ENCODE measurements around the gene RTF1. TPM values are rescaled to one million over a fixed set of nuclear protein-coding genes. Genes with fewer than 3 reads are reported as not detected.
"Not testable (repeated sequence)": the region's sequence is repeated elsewhere in the genome, so short reads cannot be mapped to it uniquely, and the experiment has no call there.

RTF1 gene
- total RNA-seq, 2 experiments from 2014 or later, result 28.6 to 46.9 TPM

GRCh38 chr15:41424809-41425208, 7.9 kb downstream of the RTF1 start:
- ChIA-PET CTCF (ENCODE audit: unreplicated experiment) (no interaction called here), POLR2A (no interaction called here)
- Histone ChIP-seq H3K9me3 (ENCODE audit: low read length) (no peaks in the 10 kb centered on the region), H3K4me2 (ENCODE audit: low read length) (no peak overlapping the region), H3K27ac (ENCODE audit: low read depth, low read length, poor library complexity, severe bottlenecking) (peak overlapping the region; percentile 26), H3K79me2 (ENCODE audit: insufficient read depth, low read depth, low read length) (peaks cover 68% of the 10 kb centered on the region), H3K4me1 (ENCODE audit: insufficient read depth, low read length, poor library complexity, severe bottlenecking) (peaks cover 22% of the 10 kb centered on the region), H2AFZ (ENCODE audit: low read length) (no peak overlapping the region), H3K9me2 (ENCODE audit: insufficient read depth, low read length) (no peaks in the 10 kb centered on the region), H3K4me3 (ENCODE audit: low read depth, low read length, poor library complexity, severe bottlenecking) (no peak overlapping the region), H4K20me1 (ENCODE audit: insufficient read depth, low read length) (peaks cover 7% of the 10 kb centered on the region; the same call in 1 of the 2 replicates), H3K36me3 (ENCODE audit: insufficient read depth, low read length) (peaks cover 13% of the 10 kb centered on the region)
- BruUV-seq (replicated peaks), result no TSS peak
- TF ChIP-seq EZH2phosphoT487 (IDR thresholded peaks at IDR 0.05; ENCODE audit: borderline replicate concordance, low read depth, low read length) (no peak), CTCF (conservative IDR thresholded peaks at IDR 0.05; ENCODE audit: low read length) (no peak)
- DNase-seq (ENCODE audit: low spot score), result no peak
- intact Hi-C loops (cut with micrococcal nuclease; ENCODE audit: unreplicated experiment), result no loop called here

GRCh38 chr15:41425907-41426306, 9.0 kb downstream of the RTF1 start:
- H3K9me3 ChIP-seq (ENCODE audit: low read length); intact Hi-C loops (cut with micrococcal nuclease; ENCODE audit: unreplicated experiment): not testable (repeated sequence)
- CTCF ChIA-PET (ENCODE audit: unreplicated experiment), result interaction anchor here (0.7 kb wide), 1 partner anchor 9 kb away, joined by 3 read pairs; the partner anchor contains the start of gene RTF1

GRCh38 chr15:41429003-41429890, 12.4 kb downstream of the RTF1 start:
- Histone ChIP-seq H3K4me2 (ENCODE audit: low read length) (no peak overlapping the region; the same call in 1 of the 2 replicates), H3K9me2 (ENCODE audit: insufficient read depth, low read length) (no peaks in the 10 kb centered on the region), H3K36me3 (ENCODE audit: insufficient read depth, low read length) (peaks cover 20% of the 10 kb centered on the region), H3K27ac (ENCODE audit: low read depth, low read length, poor library complexity, severe bottlenecking) (no peak overlapping the region), H3K9me3 (ENCODE audit: low read length) (no peaks in the 10 kb centered on the region), H3K79me2 (ENCODE audit: insufficient read depth, low read depth, low read length) (peaks cover 27% of the 10 kb centered on the region; the same call in 1 of the 2 replicates), H2AFZ (ENCODE audit: low read length) (no peak overlapping the region), H3K4me3 (ENCODE audit: low read depth, low read length, poor library complexity, severe bottlenecking) (no peak overlapping the region), H4K20me1 (ENCODE audit: insufficient read depth, low read length) (no peaks in the 10 kb centered on the region), H3K4me1 (ENCODE audit: insufficient read depth, low read length, poor library complexity, severe bottlenecking) (peaks cover 13% of the 10 kb centered on the region)
- no peak for DNase-seq (ENCODE audit: low spot score)
- ChIA-PET CTCF (ENCODE audit: unreplicated experiment) (no interaction called here), POLR2A (interaction anchor here (0.6 to 1.5 kb wide), 6 partner anchors 12 to 1987 kb away, joined by 3 to 4 read pairs (median 3); no protein-coding TSS in a partner anchor)
- BruUV-seq (replicated peaks), result no TSS peak
- TF ChIP-seq EZH2phosphoT487 (IDR thresholded peaks at IDR 0.05; ENCODE audit: borderline replicate concordance, low read depth, low read length) (no peak), CTCF (conservative IDR thresholded peaks at IDR 0.05; ENCODE audit: low read length) (no peak)
- intact Hi-C loops (cut with micrococcal nuclease; ENCODE audit: unreplicated experiment), result no loop called here

More at GRCh38 chr15:41425907-41426306, 9.0 kb downstream of the RTF1 start:
- not testable (repeated sequence) for H3K4me3 ChIP-seq (ENCODE audit: low read depth, low read length, poor library complexity, severe bottlenecking); DNase-seq (ENCODE audit: low spot score); H2AFZ ChIP-seq (ENCODE audit: low read length); BruUV-seq (replicated peaks); H3K27ac ChIP-seq (ENCODE audit: low read depth, low read length, poor library complexity, severe bottlenecking); H4K20me1 ChIP-seq (ENCODE audit: insufficient read depth, low read length); H3K4me2 ChIP-seq (ENCODE audit: low read length); H3K9me2 ChIP-seq (ENCODE audit: insufficient read depth, low read length)
- POLR2A ChIA-PET, result interaction anchor here (0.6 kb wide), 1 partner anchor 273 kb away, joined by 3 read pairs; no protein-coding TSS in a partner anchor
- Histone ChIP-seq H3K4me1 (ENCODE audit: insufficient read depth, low read length, poor library complexity, severe bottlenecking) (peaks cover 19% of the 10 kb centered on the region), H3K79me2 (ENCODE audit: insufficient read depth, low read depth, low read length) (peaks cover 58% of the 10 kb centered on the region), H3K36me3 (ENCODE audit: insufficient read depth, low read length) (peaks cover 18% of the 10 kb centered on the region)
